Bronchial epithelial cell (primary cell): ENCODE measurements around the gene SERPINB1. TPM values are rescaled to one million over a fixed set of nuclear protein-coding genes. Genes with fewer than 3 reads are reported as not detected.

Experiments
- DNase-seq: peaks from one replicate; pipeline ENCODE4 v3.0.0-alpha.2; 2010; ENCODE audit warnings: low read depth
- FAIRE-seq: peaks from 2 replicates; lab custom pipeline; 2011; peaks lifted over from hg19 to GRCh38; lab: Jason Lieb, UNC
- H3K27me3 ChIP-seq: 2 replicates; pipeline ENCODE4 v1.5.1; 2011; ENCODE audit warnings: low read length; ENCODE audit not compliant: control insufficient read depth, insufficient read depth
- H3K36me3 ChIP-seq: 2 replicates; pipeline ENCODE4 v1.5.1; 2011; ENCODE audit warnings: low read length; ENCODE audit not compliant: control insufficient read depth, insufficient read depth
- H3K4me3 ChIP-seq: 2 replicates; pipeline ENCODE4 v1.5.1; 2011; ENCODE audit warnings: mild to moderate bottlenecking, low read depth, low read length, control low read depth
- total RNA-seq: library from RNA; depleted of rRNA; stranded (reverse); fragments of >200 nt; gene quantifications from 2 replicates; pipeline ENCODE4 v1.2.1, GENCODE V29; 2014
- TF ChIP-seq, protein P1 (sequence below): IDR thresholded peaks from 2 replicates; pipeline ENCODE4 v1.5.1; 2011; ENCODE audit warnings: mild to moderate bottlenecking, moderate library complexity, low read length, control low read depth, inconsistent platforms; ENCODE audit not compliant: insufficient read depth, severe bottlenecking

SERPINB1 gene
- total RNA-seq, 1 donor from 2014 or later, result 142 TPM

DNA sequence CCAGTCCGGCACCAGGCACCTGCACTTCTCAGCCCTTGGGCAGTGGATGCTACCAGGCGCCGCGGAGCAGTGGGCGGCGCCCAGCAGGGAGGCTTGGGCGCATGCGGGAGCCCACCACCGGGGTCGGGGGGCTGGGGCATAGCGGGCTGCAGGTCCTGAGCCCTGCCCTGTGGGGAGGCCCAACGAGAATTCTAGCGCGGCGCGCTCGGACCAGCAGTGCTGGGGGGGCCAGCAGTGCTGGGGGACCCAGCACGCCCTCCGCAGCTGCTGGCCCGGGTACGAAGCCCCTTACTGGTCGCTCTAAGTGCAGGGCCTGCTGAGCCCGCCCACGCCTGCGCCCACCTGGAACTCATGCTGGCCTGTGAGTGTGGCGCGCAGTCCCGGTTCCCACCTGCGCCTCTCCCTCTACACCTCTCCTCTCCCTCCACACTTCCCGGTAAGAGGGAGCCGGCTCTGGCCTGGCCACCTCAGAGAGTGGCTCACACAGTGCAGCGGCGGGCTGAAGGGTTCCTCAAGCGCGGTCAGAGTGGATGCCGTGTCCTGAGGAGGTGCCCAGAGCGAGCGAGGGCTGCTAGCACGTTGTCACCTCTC is 28.5 kb upstream of the SERPINB1 start:
- FAIRE-seq, result no peak
- Histone ChIP-seq H3K27me3 (no peaks in the 10 kb centered on the region), H3K36me3 (no peaks in the 10 kb centered on the region), H3K4me3 (no peak overlapping the region)
- DNase-seq, result no peak
- TF ChIP-seq, protein P1, sequence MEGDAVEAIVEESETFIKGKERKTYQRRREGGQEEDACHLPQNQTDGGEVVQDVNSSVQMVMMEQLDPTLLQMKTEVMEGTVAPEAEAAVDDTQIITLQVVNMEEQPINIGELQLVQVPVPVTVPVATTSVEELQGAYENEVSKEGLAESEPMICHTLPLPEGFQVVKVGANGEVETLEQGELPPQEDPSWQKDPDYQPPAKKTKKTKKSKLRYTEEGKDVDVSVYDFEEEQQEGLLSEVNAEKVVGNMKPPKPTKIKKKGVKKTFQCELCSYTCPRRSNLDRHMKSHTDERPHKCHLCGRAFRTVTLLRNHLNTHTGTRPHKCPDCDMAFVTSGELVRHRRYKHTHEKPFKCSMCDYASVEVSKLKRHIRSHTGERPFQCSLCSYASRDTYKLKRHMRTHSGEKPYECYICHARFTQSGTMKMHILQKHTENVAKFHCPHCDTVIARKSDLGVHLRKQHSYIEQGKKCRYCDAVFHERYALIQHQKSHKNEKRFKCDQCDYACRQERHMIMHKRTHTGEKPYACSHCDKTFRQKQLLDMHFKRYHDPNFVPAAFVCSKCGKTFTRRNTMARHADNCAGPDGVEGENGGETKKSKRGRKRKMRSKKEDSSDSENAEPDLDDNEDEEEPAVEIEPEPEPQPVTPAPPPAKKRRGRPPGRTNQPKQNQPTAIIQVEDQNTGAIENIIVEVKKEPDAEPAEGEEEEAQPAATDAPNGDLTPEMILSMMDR, result no peak

- no peak for DNase-seq
- Histone ChIP-seq H3K4me3 (no peak overlapping the region), H3K36me3 (no peaks in the 10 kb centered on the region), H3K27me3 (no peaks in the 10 kb centered on the region)
- FAIRE-seq, result no peak
- TF ChIP-seq, protein P1, result no peak
These were observed 27.0 kb upstream of the SERPINB1 start for GRCh38 chr6:2868637-2869036.

DNA sequence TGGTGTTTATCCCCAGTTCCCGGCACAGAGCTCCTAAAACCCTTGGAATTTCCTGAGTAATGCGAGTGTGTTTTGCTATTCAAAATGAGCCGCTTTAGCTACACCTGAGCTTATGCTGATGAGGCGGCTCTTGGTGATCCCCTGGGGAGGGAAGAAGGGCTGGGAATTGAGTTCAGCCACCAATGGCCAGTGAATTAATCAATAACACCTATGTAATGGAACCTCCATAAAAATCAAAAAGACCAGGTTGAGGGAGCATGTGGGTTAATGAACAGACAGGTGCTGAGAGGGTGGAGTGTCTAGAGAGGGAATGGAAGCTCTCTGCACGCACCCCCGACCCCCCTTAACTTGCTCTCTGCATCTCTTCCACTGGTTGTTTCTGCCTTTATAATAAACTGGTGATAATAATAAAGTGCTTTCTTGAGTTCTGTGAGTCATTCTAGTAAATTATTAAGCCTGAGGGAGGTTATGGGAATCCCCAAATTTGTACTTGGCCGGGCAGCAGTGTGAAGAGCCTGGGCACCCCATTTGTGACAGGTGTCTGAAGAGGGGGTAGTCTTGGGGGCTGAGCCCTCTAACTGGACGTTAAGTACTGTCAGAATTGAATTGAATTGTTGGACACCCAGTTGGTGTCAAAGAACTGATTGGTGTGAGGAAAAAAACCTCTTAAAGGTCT is 24.6 kb upstream of the SERPINB1 start:
- H3K27me3 ChIP-seq, result no peaks in the 10 kb centered on the region
- no peak for FAIRE-seq
- H3K36me3 ChIP-seq, result no peaks in the 10 kb centered on the region
- TF ChIP-seq, protein P1, result no peak
- no peak overlapping the region for H3K4me3 ChIP-seq
- peak; percentile 35 for DNase-seq

- DNase-seq, result peak; percentile 38
- TF ChIP-seq, protein P1, result no peak
- Histone ChIP-seq H3K27me3 (no peaks in the 10 kb centered on the region), H3K36me3 (no peaks in the 10 kb centered on the region), H3K4me3 (no peak overlapping the region)
- FAIRE-seq, result no peak
These were observed 24.1 kb upstream of the SERPINB1 start for GRCh38 chr6:2865694-2866151.

- TF ChIP-seq, protein P1, result no peak
- Histone ChIP-seq H3K36me3 (no peaks in the 10 kb centered on the region), H3K4me3 (no peak overlapping the region), H3K27me3 (no peaks in the 10 kb centered on the region)
- FAIRE-seq (no peak), DNase-seq (no peak)
These were observed 23.6 kb upstream of the SERPINB1 start for GRCh38 chr6:2865270-2865669.

- FAIRE-seq, result no peak
- Histone ChIP-seq H3K36me3 (no peaks in the 10 kb centered on the region), H3K4me3 (no peak overlapping the region), H3K27me3 (no peaks in the 10 kb centered on the region)
- TF ChIP-seq, protein P1, result no peak
- DNase-seq, result no peak
These were observed 22.2 kb upstream of the SERPINB1 start for GRCh38 chr6:2863901-2864300.
